H1 (cell line): Measurements from ENCODE around the gene ATF7. TPM values are rescaled to one million over a fixed set of nuclear protein-coding genes. Genes with fewer than 3 reads are reported as not detected.

ENCODE experiments used
- CTCF ChIA-PET: fragments of 300-600 bp; sonication (Branson Sonifier 250); formaldehyde crosslinking; loops from one replicate; lab custom pipeline; 2021; ENCODE audit not compliant: partially characterized antibody; lab: Charles Lee
- POLR2A ChIA-PET: fragments of 300-600 bp; sonication (Branson Sonifier 250); formaldehyde crosslinking; loops from one replicate; lab custom pipeline; 2021; ENCODE audit warnings: inconsistent platforms; ENCODE audit not compliant: partially characterized antibody; lab: Charles Lee
- DNase-seq, 2 experiments: peaks; one replicate each; pipeline versions ENCODE4 v3.0.0 to v3.0.0-alpha.2; 2010 to 2022; ENCODE audit warnings: low spot score in 2 of 2, low read depth in 1 of 2, mixed read lengths in 1 of 2
- FAIRE-seq: peaks from 2 replicates; lab custom pipeline; 2011; peaks lifted over from hg19 to GRCh38; lab: Jason Lieb, UNC
- H2AFZ ChIP-seq: 2 replicates; pipeline ENCODE4 v1.8.1; 2012; ENCODE audit warnings: low read length, inconsistent platforms
- H2AK5ac ChIP-seq: 2 replicates; pipeline ENCODE4 v1.6.1; 2013; ENCODE audit warnings: low read depth, low read length
- H2BK120ac ChIP-seq: replicated peaks from 2 replicates; pipeline ENCODE3; 2013; ENCODE audit warnings: low read depth, low read length, inconsistent platforms
- H2BK12ac ChIP-seq: 2 replicates; pipeline ENCODE4 v1.6.1; 2013; ENCODE audit warnings: low read depth, low read length
- H2BK15ac ChIP-seq: 2 replicates; pipeline ENCODE4 v1.6.1; 2013; ENCODE audit warnings: low read length
- H2BK20ac ChIP-seq: 2 replicates; pipeline ENCODE4 v1.6.1; 2013; ENCODE audit warnings: low read length
- H2BK5ac ChIP-seq: 2 replicates; pipeline ENCODE4 v1.6.1; 2013; ENCODE audit warnings: low read depth, low read length
- H3K14ac ChIP-seq: 2 replicates; pipeline ENCODE4 v1.6.1; 2013; ENCODE audit warnings: inconsistent platforms; ENCODE audit not compliant: insufficient read length
- H3K18ac ChIP-seq: 2 replicates; pipeline ENCODE4 v1.6.1; 2013; ENCODE audit warnings: low read length; ENCODE audit errors: extremely low read depth
- H3K23ac ChIP-seq: 2 replicates; pipeline ENCODE4 v1.6.1; 2013; ENCODE audit warnings: inconsistent platforms; ENCODE audit not compliant: insufficient read length
- H3K23me2 ChIP-seq: 2 replicates; pipeline ENCODE4 v1.6.1; 2013; ENCODE audit warnings: low read depth, low read length
- H3K27ac ChIP-seq: 2 replicates; pipeline ENCODE4 v1.6.1; 2011; ENCODE audit warnings: low read depth, low read length, inconsistent platforms
- H3K27me3 ChIP-seq, 4 experiments: replicated peaks in 1 of 4; 1 replicate in 1 of 4; 2 replicates in 3 of 4; pipeline versions ENCODE4 v1.6.1 to v1.8.1; 2011 to 2013; ENCODE audit warnings: low read length in 3 of 4, mild to moderate bottlenecking in 3 of 4, inconsistent platforms in 2 of 4, mixed read lengths in 2 of 4, moderate library complexity in 1 of 4; ENCODE audit not compliant: control insufficient read depth in 3 of 4, insufficient read depth in 3 of 4; ENCODE audit errors: extremely low read depth in 1 of 4
- H3K36me3 ChIP-seq, 4 experiments: 2 replicates each; pipeline versions ENCODE4 v1.6.1 to v1.8.1; 2011 to 2013; ENCODE audit warnings: mild to moderate bottlenecking in 4 of 4, low read length in 3 of 4, moderate library complexity in 2 of 4, control low read depth in 1 of 4, inconsistent platforms in 1 of 4; ENCODE audit not compliant: insufficient read depth in 4 of 4, control insufficient read depth in 2 of 4
- H3K4ac ChIP-seq: replicated peaks from 2 replicates; pipeline ENCODE3; 2013; ENCODE audit warnings: low read length, low read depth, mixed read lengths, inconsistent platforms; ENCODE audit not compliant: insufficient read length
- H3K4me1 ChIP-seq, 4 experiments: replicated peaks in 1 of 4; 1 replicate in 1 of 4; 2 replicates in 3 of 4; pipeline versions ENCODE4 v1.6.1 to v1.8.1; 2011 to 2013; ENCODE audit warnings: low read length in 3 of 4, inconsistent platforms in 2 of 4, mixed read lengths in 1 of 4; ENCODE audit not compliant: insufficient read depth in 4 of 4, control insufficient read depth in 3 of 4
- H3K4me2 ChIP-seq, 2 experiments: 2 replicates each; pipeline versions ENCODE4 v1.6.1 to v1.8.1; 2011 to 2013; ENCODE audit warnings: low read depth in 2 of 2, low read length in 2 of 2, control low read depth in 1 of 2, inconsistent platforms in 1 of 2, mild to moderate bottlenecking in 1 of 2; ENCODE audit not compliant: insufficient read depth in 1 of 2
- H3K4me3 ChIP-seq, 4 experiments: fragments of 200-600, 300-600 bp in 1 of 4; sonication (generic), shearing (Covaris generic), sonication (Bioruptor Twin) in 1 of 4; 2 replicates each; pipeline versions ENCODE4 v1.5.1 to v1.8.1; 2011 to 2016; ENCODE audit warnings: low read length in 4 of 4, low read depth in 3 of 4, control low read depth in 2 of 4, inconsistent platforms in 2 of 4, mild to moderate bottlenecking in 2 of 4, mixed read lengths in 1 of 4, moderate library complexity in 1 of 4; ENCODE audit not compliant: insufficient read depth in 2 of 4; ENCODE audit errors: extremely low read depth in 1 of 4
- H3K56ac ChIP-seq: replicated peaks from 2 replicates; pipeline ENCODE3; 2013; ENCODE audit warnings: low read depth, mild to moderate bottlenecking, mixed read lengths, low read length, inconsistent platforms; ENCODE audit not compliant: insufficient read length
- H3K79me1 ChIP-seq: 2 replicates; pipeline ENCODE4 v1.6.1; 2013; ENCODE audit warnings: low read depth, low read length, control low read depth
- H3K79me2 ChIP-seq, 2 experiments: 2 replicates each; pipeline versions ENCODE4 v1.6.1 to v1.8.1; 2012 to 2013; ENCODE audit warnings: low read length in 2 of 2, mild to moderate bottlenecking in 2 of 2, inconsistent platforms in 1 of 2; ENCODE audit not compliant: insufficient read depth in 2 of 2, control insufficient read depth in 1 of 2
- H3K9ac ChIP-seq, 4 experiments: replicated peaks in 1 of 4; 1 replicate in 1 of 4; 2 replicates in 3 of 4; pipeline versions ENCODE4 v1.6.1 to v1.8.1; 2011 to 2013; ENCODE audit warnings: low read depth in 3 of 4, low read length in 3 of 4, control low read depth in 2 of 4, mild to moderate bottlenecking in 2 of 4, moderate library complexity in 2 of 4, inconsistent platforms in 1 of 4; ENCODE audit errors: extremely low read depth in 1 of 4
- H3K9me3 ChIP-seq, 2 experiments: 2 replicates each; pipeline versions ENCODE4 v1.6.1 to v1.8.1; 2012 to 2013; ENCODE audit warnings: mild to moderate bottlenecking in 2 of 2, moderate library complexity in 2 of 2, control low read depth in 1 of 2, inconsistent platforms in 1 of 2, low read depth in 1 of 2, low read length in 1 of 2, mixed read lengths in 1 of 2; ENCODE audit not compliant: insufficient read depth in 2 of 2
- H4K20me1 ChIP-seq, 2 experiments: replicated peaks in 1 of 2; 2 replicates each; pipeline versions ENCODE3 to v1.8.1; 2011 to 2013; ENCODE audit warnings: inconsistent platforms in 2 of 2, low read length in 2 of 2, mild to moderate bottlenecking in 1 of 2; ENCODE audit not compliant: insufficient read depth in 2 of 2, control insufficient read depth in 1 of 2
- H4K5ac ChIP-seq: 2 replicates; pipeline ENCODE4 v1.6.1; 2013; ENCODE audit warnings: low read length, low read depth, mixed read lengths, inconsistent platforms; ENCODE audit not compliant: insufficient read length
- H4K8ac ChIP-seq: 2 replicates; pipeline ENCODE4 v1.8.0; 2013; ENCODE audit warnings: mild to moderate bottlenecking, moderate library complexity, low read length, inconsistent platforms; ENCODE audit not compliant: insufficient read depth; ENCODE audit errors: extremely low read depth
- H4K91ac ChIP-seq: replicated peaks from 2 replicates; pipeline ENCODE3; 2013; ENCODE audit warnings: low read length, mixed read lengths, inconsistent platforms; ENCODE audit not compliant: insufficient read length
- CTCF ChIP-seq, 3 experiments: IDR thresholded peaks; 1 replicate in 2 of 3; 2 replicates in 1 of 3; pipeline versions ENCODE4 v1.5.1 to v1.6.1; 2011; ENCODE audit warnings: low read length in 3 of 3, mild to moderate bottlenecking in 3 of 3, inconsistent platforms in 2 of 3, low read depth in 1 of 3, moderate library complexity in 1 of 3; ENCODE audit not compliant: insufficient read depth in 1 of 3; ENCODE audit errors: control extremely low read depth in 1 of 3
- EZH2 ChIP-seq: fragments of 200-600 bp; sonication (generic); IDR thresholded peaks from 2 replicates; pipeline ENCODE4 v1.7.1; 2012; ENCODE audit warnings: low read depth, mild to moderate bottlenecking, moderate library complexity, low read length, inconsistent platforms; ENCODE audit not compliant: severe bottlenecking
- MAFK ChIP-seq: IDR thresholded peaks from 2 replicates; pipeline ENCODE4 v1.6.1; 2012; ENCODE audit warnings: low read depth, mild to moderate bottlenecking, improper control_type of control experiment, low read length
- NANOG ChIP-seq: IDR thresholded peaks from 2 replicates; pipeline ENCODE4 v1.6.1; 2011; ENCODE audit warnings: low read length, low read depth, mild to moderate bottlenecking, inconsistent platforms; ENCODE audit not compliant: insufficient read depth, poor library complexity, severe bottlenecking
- POLR2AphosphoS5 ChIP-seq: IDR thresholded peaks from 2 replicates; pipeline ENCODE4 v1.6.1; 2011; ENCODE audit warnings: low read depth, low read length
- RXRA ChIP-seq: IDR thresholded peaks from 2 replicates; pipeline ENCODE4 v1.6.1; 2011; ENCODE audit warnings: low read depth, mild to moderate bottlenecking, low read length, moderate library complexity; ENCODE audit not compliant: insufficient read depth
- SUZ12 ChIP-seq: fragments of 200-600 bp; sonication (generic); IDR thresholded peaks from 2 replicates; pipeline ENCODE4 v1.6.1; 2012; ENCODE audit warnings: mild to moderate bottlenecking, inconsistent platforms, low read length, moderate library complexity, mixed read lengths
- polyA plus RNA-seq, 7 experiments: library from polyadenylated mRNA; depleted of rRNA in 3 of 7; stranded (reverse) in 5 of 7; unstranded in 2 of 7; fragments of >200 nt in 5 of 7; fragments of 200-250 nt in 2 of 7; gene quantifications; 1 replicate in 5 of 7; 2 replicates in 1 of 7; 4 replicates in 1 of 7; pipeline versions ENCODE4 v1.2.1 to v1.2.3, GENCODE V29; 2011 to 2013; ENCODE audit warnings: missing spikeins in 2 of 7, mixed read lengths in 2 of 7
- total RNA-seq: library from RNA; stranded (reverse); fragmentation: NEBNext Ultra II Directional; extraction: Animal tissue kit (Norgen Biotek cat#: 25700); gene quantifications from 2 replicates; pipeline ENCODE4 v1.2.1, GENCODE V29; 2021
- TF ChIP-seq, protein P1 (sequence below): IDR thresholded peaks from 2 replicates; pipeline ENCODE4 v1.6.1; 2012; ENCODE audit warnings: inconsistent platforms
- TF ChIP-seq, protein P2 (sequence below): IDR thresholded peaks from 2 replicates; pipeline ENCODE4 v1.6.1; 2012; ENCODE audit warnings: low read length, inconsistent platforms

Gene ATF7
- total and polyA plus RNA-seq, 2 of the 8 experiments (the other 6 are each of a cell fraction or from before 2014, with no cell fraction given): 10.1 to 16.6 TPM

GRCh38 chr12:53603196-53603595, 23.0 kb downstream of the ATF7 start:
- Histone ChIP-seq H3K27ac (no peak overlapping the region), H4K20me1 (no peaks in the 10 kb centered on the region)
- TF ChIP-seq RXRA: no peak
- TF ChIP-seq, protein P1, sequence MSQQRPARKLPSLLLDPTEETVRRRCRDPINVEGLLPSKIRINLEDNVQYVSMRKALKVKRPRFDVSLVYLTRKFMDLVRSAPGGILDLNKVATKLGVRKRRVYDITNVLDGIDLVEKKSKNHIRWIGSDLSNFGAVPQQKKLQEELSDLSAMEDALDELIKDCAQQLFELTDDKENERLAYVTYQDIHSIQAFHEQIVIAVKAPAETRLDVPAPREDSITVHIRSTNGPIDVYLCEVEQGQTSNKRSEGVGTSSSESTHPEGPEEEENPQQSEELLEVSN: no peak
- no peak for TF ChIP-seq SUZ12
- no peak for TF ChIP-seq CTCF (IDR thresholded peaks at IDR 0.05; ENCODE audit: control extremely low read depth in 1 of 3, insufficient read depth in 1 of 3, low read depth in 1 of 3, low read length in 3 of 3)
- no peak for TF ChIP-seq POLR2AphosphoS5
- no peak for TF ChIP-seq MAFK
- TF ChIP-seq, protein P2, sequence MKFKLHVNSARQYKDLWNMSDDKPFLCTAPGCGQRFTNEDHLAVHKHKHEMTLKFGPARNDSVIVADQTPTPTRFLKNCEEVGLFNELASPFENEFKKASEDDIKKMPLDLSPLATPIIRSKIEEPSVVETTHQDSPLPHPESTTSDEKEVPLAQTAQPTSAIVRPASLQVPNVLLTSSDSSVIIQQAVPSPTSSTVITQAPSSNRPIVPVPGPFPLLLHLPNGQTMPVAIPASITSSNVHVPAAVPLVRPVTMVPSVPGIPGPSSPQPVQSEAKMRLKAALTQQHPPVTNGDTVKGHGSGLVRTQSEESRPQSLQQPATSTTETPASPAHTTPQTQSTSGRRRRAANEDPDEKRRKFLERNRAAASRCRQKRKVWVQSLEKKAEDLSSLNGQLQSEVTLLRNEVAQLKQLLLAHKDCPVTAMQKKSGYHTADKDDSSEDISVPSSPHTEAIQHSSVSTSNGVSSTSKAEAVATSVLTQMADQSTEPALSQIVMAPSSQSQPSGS: no peak
- no peak for TF ChIP-seq EZH2
- no peak for TF ChIP-seq NANOG

More at GRCh38 chr12:53603196-53603595, 23.0 kb downstream of the ATF7 start:
- H3K9ac ChIP-seq: no peak overlapping the region
- H3K4me2 ChIP-seq: no peak overlapping the region
- H2BK20ac ChIP-seq: no peak overlapping the region
- H3K27me3 ChIP-seq: no peaks in the 10 kb centered on the region
- H2AK5ac ChIP-seq: no peak overlapping the region
- no peak overlapping the region for H2BK15ac ChIP-seq
- no peak overlapping the region for H3K14ac ChIP-seq
- no peaks in the 10 kb centered on the region for H3K79me2 ChIP-seq
- no peak overlapping the region for H2BK120ac ChIP-seq
- no peaks in the 10 kb centered on the region for H3K36me3 ChIP-seq
- no peak overlapping the region for H4K91ac ChIP-seq
- no peak overlapping the region for H3K56ac ChIP-seq
- no peak overlapping the region for H3K4me3 ChIP-seq
- H3K79me1 ChIP-seq: no peaks in the 10 kb centered on the region
- H3K18ac ChIP-seq: no peak overlapping the region
- H4K8ac ChIP-seq: no peak overlapping the region
- CTCF ChIA-PET: interaction anchor here (1.0 kb wide), 1 partner anchor 11 kb away, joined by 4 read pairs; no protein-coding TSS in a partner anchor
- no peak for DNase-seq
- no peak overlapping the region for H3K4ac ChIP-seq
- no peaks in the 10 kb centered on the region for H3K23me2 ChIP-seq
- no peaks in the 10 kb centered on the region for H3K9me3 ChIP-seq
- peaks cover 0 to 2% (median 0%) of the 10 kb centered on the region in 4 experiments; a peak in 1 of 7 replicates for H3K4me1 ChIP-seq
- POLR2A ChIA-PET: interaction anchor here (1.5 kb wide), 1 partner anchor 13 kb away, joined by 7 read pairs; no protein-coding TSS in a partner anchor
- H2BK5ac ChIP-seq: no peak overlapping the region
- H3K23ac ChIP-seq: no peak overlapping the region
- no peak for FAIRE-seq
- H2AFZ ChIP-seq: no peak overlapping the region
- no peak overlapping the region for H4K5ac ChIP-seq
- no peak overlapping the region for H2BK12ac ChIP-seq
